H9 (cell line): ENCODE results near the gene SLC6A7. TPM values are rescaled to one million over a fixed set of nuclear protein-coding genes. Genes with fewer than 3 reads are reported as not detected.

Experiments used
- DNase-seq: peaks from one replicate; pipeline ENCODE4 v3.0.0-alpha.2; 2017
- H2AFZ ChIP-seq: one replicate; pipeline ENCODE4 v1.6.1; 2013; ENCODE audit warnings: mild to moderate bottlenecking, low read length, control low read depth, moderate library complexity
- H2AK5ac ChIP-seq: 2 replicates; pipeline ENCODE4 v1.6.1; 2013; ENCODE audit warnings: low read length, control low read depth, mixed read lengths; ENCODE audit not compliant: insufficient read length
- H2BK120ac ChIP-seq: one replicate; pipeline ENCODE4 v1.6.1; 2013; ENCODE audit warnings: low read depth, mild to moderate bottlenecking, low read length, control low read depth, inconsistent platforms; ENCODE audit not compliant: poor library complexity, severe bottlenecking
- H2BK12ac ChIP-seq: 2 replicates; pipeline ENCODE4 v1.6.1; 2013; ENCODE audit warnings: low read length, control low read depth, mixed read lengths, low read depth; ENCODE audit not compliant: insufficient read length
- H2BK15ac ChIP-seq: 2 replicates; pipeline ENCODE4 v1.6.1; 2013; ENCODE audit warnings: low read depth, low read length, control low read depth
- H2BK20ac ChIP-seq: one replicate; pipeline ENCODE4 v1.6.1; 2013; ENCODE audit warnings: low read depth, mild to moderate bottlenecking, low read length, control low read depth, inconsistent platforms; ENCODE audit not compliant: poor library complexity, severe bottlenecking
- H2BK5ac ChIP-seq: 2 replicates; pipeline ENCODE4 v1.6.1; 2013; ENCODE audit warnings: low read length, control low read depth, mixed read lengths; ENCODE audit not compliant: insufficient read length
- H3K14ac ChIP-seq: 2 replicates; pipeline ENCODE4 v1.6.1; 2013; ENCODE audit warnings: low read length, control low read depth; ENCODE audit not compliant: insufficient read depth
- H3K18ac ChIP-seq: 2 replicates; pipeline ENCODE4 v1.6.1; 2013; ENCODE audit warnings: low read depth, mild to moderate bottlenecking, mixed read lengths, low read length, control low read depth; ENCODE audit not compliant: insufficient read length
- H3K23ac ChIP-seq: 2 replicates; pipeline ENCODE4 v1.6.1; 2013; ENCODE audit warnings: low read length, control low read depth, mixed read lengths, low read depth; ENCODE audit not compliant: insufficient read length
- H3K23me2 ChIP-seq: 2 replicates; pipeline ENCODE4 v1.6.1; 2013; ENCODE audit warnings: low read depth, mild to moderate bottlenecking, mixed read lengths, low read length, control low read depth; ENCODE audit not compliant: insufficient read length, poor library complexity, severe bottlenecking
- H3K27ac ChIP-seq: 2 replicates; pipeline ENCODE4 v1.5.1; 2013; ENCODE audit warnings: low read length, control low read depth, mixed read lengths, low read depth; ENCODE audit not compliant: insufficient read length
- H3K27me3 ChIP-seq: 2 replicates; pipeline ENCODE4 v1.6.1; 2013; ENCODE audit warnings: low read length, control low read depth, inconsistent platforms; ENCODE audit not compliant: insufficient read depth
- H3K4ac ChIP-seq: 2 replicates; pipeline ENCODE4 v1.6.1; 2013; ENCODE audit warnings: low read depth, mild to moderate bottlenecking, control low read depth, inconsistent platforms, low read length, moderate library complexity
- H3K4me1 ChIP-seq: 2 replicates; pipeline ENCODE4 v1.6.1; 2013; ENCODE audit warnings: low read length, control low read depth, inconsistent platforms; ENCODE audit not compliant: insufficient read depth
- H3K4me2 ChIP-seq: 2 replicates; pipeline ENCODE4 v1.6.1; 2013; ENCODE audit warnings: low read length, control low read depth, mixed read lengths; ENCODE audit not compliant: insufficient read length, insufficient read depth
- H3K56ac ChIP-seq: 2 replicates; pipeline ENCODE4 v1.6.1; 2013; ENCODE audit warnings: low read depth, mild to moderate bottlenecking, mixed read lengths, low read length, control low read depth; ENCODE audit not compliant: insufficient read length
- H3K79me1 ChIP-seq: 2 replicates; pipeline ENCODE4 v1.6.1; 2013; ENCODE audit warnings: low read depth, mild to moderate bottlenecking, moderate library complexity, low read length, control low read depth, inconsistent platforms; ENCODE audit not compliant: insufficient read depth, poor library complexity, severe bottlenecking
- H3K79me2 ChIP-seq: 2 replicates; pipeline ENCODE4 v1.6.1; 2013; ENCODE audit warnings: low read length, control low read depth, inconsistent platforms; ENCODE audit not compliant: insufficient read depth
- H3K9ac ChIP-seq: 2 replicates; pipeline ENCODE4 v1.6.1; 2013; ENCODE audit warnings: low read length, control low read depth, mixed read lengths; ENCODE audit not compliant: insufficient read length; ENCODE audit errors: extremely low read depth
- H3K9me3 ChIP-seq: one replicate; pipeline ENCODE4 v1.6.1; 2013; ENCODE audit warnings: low read depth, low read length, inconsistent platforms; ENCODE audit not compliant: control insufficient read depth
- H3T11ph ChIP-seq: one replicate; pipeline ENCODE4 v1.6.1; 2013; ENCODE audit warnings: mild to moderate bottlenecking, low read length, control low read depth, inconsistent platforms
- H4K20me1 ChIP-seq: one replicate; pipeline ENCODE4 v1.6.1; 2013; ENCODE audit not compliant: control insufficient read depth, insufficient read length, insufficient read depth
- H4K5ac ChIP-seq: 2 replicates; pipeline ENCODE4 v1.6.1; 2013; ENCODE audit warnings: low read depth, mild to moderate bottlenecking, mixed read lengths, low read length, control low read depth; ENCODE audit not compliant: insufficient read length
- H4K8ac ChIP-seq: replicated peaks from 2 replicates; pipeline ENCODE4 v1.6.1; 2013; ENCODE audit warnings: low read length, control low read depth, mixed read lengths, low read depth; ENCODE audit not compliant: insufficient read length
- H4K91ac ChIP-seq: 2 replicates; pipeline ENCODE4 v1.6.1; 2013; ENCODE audit warnings: low read depth, mild to moderate bottlenecking, moderate library complexity, mixed read lengths, low read length, control low read depth; ENCODE audit not compliant: insufficient read length
- H3K27ac Mint-ChIP-seq, 3 experiments: 2 replicates in 2 of 3; 3 replicates in 1 of 3; pipeline ENCODE4 v1.8.0; 2020 to 2021; ENCODE audit warnings: mixed read lengths in 3 of 3, mild to moderate bottlenecking in 1 of 3, moderate library complexity in 1 of 3
- H3K27me3 Mint-ChIP-seq: 2 replicates; pipeline ENCODE4 v1.8.0; 2021; ENCODE audit warnings: low read depth, mild to moderate bottlenecking, moderate library complexity, mixed read lengths
- H3K36me3 Mint-ChIP-seq, 3 experiments: 2 replicates in 2 of 3; 3 replicates in 1 of 3; pipeline ENCODE4 v1.8.0; 2020 to 2021; ENCODE audit warnings: low read depth in 3 of 3, mixed read lengths in 3 of 3; ENCODE audit not compliant: insufficient read depth in 1 of 3
- H3K4me1 Mint-ChIP-seq, 2 experiments: 2 replicates each; pipeline ENCODE4 v1.8.0; 2020; ENCODE audit warnings: mixed read lengths in 2 of 2
- H3K4me3 Mint-ChIP-seq, 2 experiments: 2 replicates in 1 of 2; 3 replicates in 1 of 2; pipeline ENCODE4 v1.8.0; 2020 to 2021; ENCODE audit warnings: mild to moderate bottlenecking in 2 of 2, mixed read lengths in 2 of 2, moderate library complexity in 1 of 2
- H3K9me3 Mint-ChIP-seq, 2 experiments: 2 replicates in 1 of 2; 3 replicates in 1 of 2; pipeline ENCODE4 v1.8.0; 2020; ENCODE audit warnings: mild to moderate bottlenecking in 2 of 2, mixed read lengths in 2 of 2, moderate library complexity in 1 of 2
- WGBS: extraction: QIAGEN DNeasy Blood & Tissue Kit; methylation state at CpG from one replicate; pipeline ENCODE4 v1.1.7; 2013; ENCODE audit warnings: missing lambda C conversion rate, low lambda C conversion rate, mixed read lengths; ENCODE audit not compliant: insufficient read length; ENCODE audit errors: extremely low coverage; 5-methylcytosine and 5-hydroxymethylcytosine counted together
- total RNA-seq: library from RNA; stranded (reverse); gene quantifications from 2 replicates; pipeline ENCODE4 v1.2.1, GENCODE V29; 2021
- TF ChIP-seq, protein P1 (sequence below): fragments of 200-600 bp; sonication (generic); conservative IDR thresholded peaks from 3 replicates; pipeline ENCODE4 v1.8.0; 2021; ENCODE audit warnings: antibody characterized with exemption, mild to moderate bottlenecking

Gene SLC6A7
- total RNA-seq, 1 experiment from 2014 or later, result not detected

DNA sequence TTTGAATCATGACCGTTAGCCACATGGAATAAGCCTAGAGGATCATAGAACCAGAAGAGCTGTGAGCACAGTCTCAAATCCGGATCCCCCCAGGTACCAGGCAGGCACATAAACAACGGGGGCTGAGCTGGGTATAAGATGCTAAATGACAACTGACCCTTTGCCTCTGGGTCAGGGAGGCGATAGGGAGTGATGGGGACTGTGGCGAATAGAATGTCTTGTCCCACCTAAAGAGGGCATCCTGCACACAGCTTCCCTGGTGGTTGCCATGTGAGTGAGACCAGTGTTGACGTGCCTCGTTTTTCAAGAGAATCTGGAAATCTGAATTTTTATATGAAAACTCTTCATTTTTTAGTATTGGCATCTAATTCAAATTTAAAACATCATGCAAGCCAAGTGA, 33.6 kb downstream of the SLC6A7 start:
- Histone ChIP-seq H3T11ph (no peak overlapping the region), H3K4me1 (no peaks in the 10 kb centered on the region), H3K23me2 (no peaks in the 10 kb centered on the region), H3K79me1 (no peaks in the 10 kb centered on the region), H3K18ac (no peak overlapping the region), H3K4me2 (no peak overlapping the region), H3K9me3 (no peaks in the 10 kb centered on the region), H3K4ac (no peak overlapping the region), H3K14ac (no peak overlapping the region), H4K5ac (no peak overlapping the region), H2BK20ac (no peak overlapping the region), H2AFZ (no peak overlapping the region), H2BK15ac (no peak overlapping the region), H4K8ac (no peak overlapping the region), H4K91ac (no peak overlapping the region), H3K9ac (no peak overlapping the region), H3K27me3 (no peaks in the 10 kb centered on the region), H2AK5ac (no peak overlapping the region), H2BK120ac (no peak overlapping the region), H2BK5ac (no peak overlapping the region), H3K27ac (no peak overlapping the region), H3K56ac (no peak overlapping the region), H3K79me2 (no peaks in the 10 kb centered on the region), H2BK12ac (no peak overlapping the region), H4K20me1 (no peaks in the 10 kb centered on the region), H3K23ac (no peak overlapping the region)
- H3K36me3 Mint-ChIP-seq, result no peaks in the 10 kb centered on the region
- TF ChIP-seq, protein P1, sequence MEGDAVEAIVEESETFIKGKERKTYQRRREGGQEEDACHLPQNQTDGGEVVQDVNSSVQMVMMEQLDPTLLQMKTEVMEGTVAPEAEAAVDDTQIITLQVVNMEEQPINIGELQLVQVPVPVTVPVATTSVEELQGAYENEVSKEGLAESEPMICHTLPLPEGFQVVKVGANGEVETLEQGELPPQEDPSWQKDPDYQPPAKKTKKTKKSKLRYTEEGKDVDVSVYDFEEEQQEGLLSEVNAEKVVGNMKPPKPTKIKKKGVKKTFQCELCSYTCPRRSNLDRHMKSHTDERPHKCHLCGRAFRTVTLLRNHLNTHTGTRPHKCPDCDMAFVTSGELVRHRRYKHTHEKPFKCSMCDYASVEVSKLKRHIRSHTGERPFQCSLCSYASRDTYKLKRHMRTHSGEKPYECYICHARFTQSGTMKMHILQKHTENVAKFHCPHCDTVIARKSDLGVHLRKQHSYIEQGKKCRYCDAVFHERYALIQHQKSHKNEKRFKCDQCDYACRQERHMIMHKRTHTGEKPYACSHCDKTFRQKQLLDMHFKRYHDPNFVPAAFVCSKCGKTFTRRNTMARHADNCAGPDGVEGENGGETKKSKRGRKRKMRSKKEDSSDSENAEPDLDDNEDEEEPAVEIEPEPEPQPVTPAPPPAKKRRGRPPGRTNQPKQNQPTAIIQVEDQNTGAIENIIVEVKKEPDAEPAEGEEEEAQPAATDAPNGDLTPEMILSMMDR, result no peak
- H3K4me1 Mint-ChIP-seq, result peaks cover 0 to 13% of the 10 kb centered on the region in 2 experiments; a peak in 3 of 4 replicates
- no peaks in the 10 kb centered on the region for H3K9me3 Mint-ChIP-seq
- H3K4me3 Mint-ChIP-seq, result no peak overlapping the region
- peaks cover 12% of the 10 kb centered on the region for H3K27me3 Mint-ChIP-seq
- H3K27ac Mint-ChIP-seq, result peak overlapping the region in 1 of 3 experiments; percentile 18; a peak in 1 of 7 replicates
- WGBS, result no CpG with 5 or more reads among the region's 7 CpGs
- no peak for DNase-seq
